ACC112 (cell line): ENCODE measurements around the gene LUZP2.

ENCODE experiments used
- H2AFZ ChIP-seq: fragments of 200-600 bp; sonication (generic); one replicate; pipeline ENCODE4 v1.6.0; 2017; ENCODE audit warnings: antibody characterized with exemption, low read length; ENCODE audit not compliant: unreplicated experiment
- H3K27ac ChIP-seq: fragments of 200-600 bp; sonication (generic); 2 replicates; pipeline ENCODE4 v1.5.1; 2014; ENCODE audit warnings: low read depth, mild to moderate bottlenecking, antibody characterized with exemption, low read length, moderate library complexity
- H3K27me3 ChIP-seq: fragments of 200-600 bp; sonication (generic); 2 replicates; pipeline ENCODE4 v1.6.1; 2014; ENCODE audit warnings: mild to moderate bottlenecking, antibody characterized with exemption, low read length, moderate library complexity, mixed read lengths; ENCODE audit not compliant: insufficient read depth
- H3K36me3 ChIP-seq: fragments of 200-600 bp; sonication (generic); 2 replicates; pipeline ENCODE4 v1.6.1; 2016; ENCODE audit warnings: mild to moderate bottlenecking, antibody characterized with exemption, low read length, moderate library complexity, mixed read lengths; ENCODE audit not compliant: insufficient read depth
- H3K4me1 ChIP-seq: fragments of 200-600 bp; sonication (generic); one replicate; pipeline ENCODE4 v1.6.1; 2016; ENCODE audit warnings: low read length, mixed read lengths; ENCODE audit not compliant: insufficient read depth, unreplicated experiment, control insufficient read depth
- H3K4me3 ChIP-seq: fragments of 200-600 bp; sonication (generic); 2 replicates; pipeline ENCODE4 v1.5.1; 2014; ENCODE audit warnings: mild to moderate bottlenecking, low read depth, low read length
- H3K79me2 ChIP-seq: fragments of 200-600 bp; sonication (generic); one replicate; pipeline ENCODE4 v1.6.0; 2016; ENCODE audit warnings: low read length; ENCODE audit not compliant: control insufficient read depth, unreplicated experiment, insufficient read depth

LUZP2 gene

GRCh38 chr11:24708616-24709015 is 211.8 kb downstream of the LUZP2 start:
- Histone ChIP-seq H3K36me3 (no peaks in the 10 kb centered on the region), H3K4me1 (no peaks in the 10 kb centered on the region), H2AFZ (no peak overlapping the region), H3K27me3 (no peaks in the 10 kb centered on the region), H3K27ac (no peak overlapping the region), H3K79me2 (no peaks in the 10 kb centered on the region), H3K4me3 (no peak overlapping the region)

GRCh38 chr11:24709928-24710565 is 213.2 kb downstream of the LUZP2 start:
- H3K36me3 ChIP-seq: no peaks in the 10 kb centered on the region
- H3K27me3 ChIP-seq: no peaks in the 10 kb centered on the region
- peak overlapping the region; percentile 67 for H3K4me3 ChIP-seq
- no peaks in the 10 kb centered on the region for H3K79me2 ChIP-seq
- H3K4me1 ChIP-seq: no peaks in the 10 kb centered on the region
- H2AFZ ChIP-seq: peak overlapping the region; percentile 82
- H3K27ac ChIP-seq: no peak overlapping the region

GRCh38 chr11:24714601-24715000 is 217.7 kb downstream of the LUZP2 start:
- Histone ChIP-seq H3K36me3 (no peaks in the 10 kb centered on the region), H3K4me3 (no peak overlapping the region), H3K4me1 (no peaks in the 10 kb centered on the region), H3K27me3 (no peaks in the 10 kb centered on the region), H3K27ac (no peak overlapping the region), H2AFZ (no peak overlapping the region), H3K79me2 (no peaks in the 10 kb centered on the region)

GRCh38 chr11:24716403-24716802 is 219.6 kb downstream of the LUZP2 start:
- H3K27me3 ChIP-seq: no peaks in the 10 kb centered on the region
- no peak overlapping the region for H3K27ac ChIP-seq
- no peaks in the 10 kb centered on the region for H3K36me3 ChIP-seq
- H2AFZ ChIP-seq: no peak overlapping the region
- H3K4me3 ChIP-seq: no peak overlapping the region
- H3K79me2 ChIP-seq: no peaks in the 10 kb centered on the region
- H3K4me1 ChIP-seq: no peaks in the 10 kb centered on the region

GRCh38 chr11:24723231-24723630 is 226.4 kb downstream of the LUZP2 start:
- H3K27ac ChIP-seq: no peak overlapping the region
- no peaks in the 10 kb centered on the region for H3K79me2 ChIP-seq
- H3K27me3 ChIP-seq: no peaks in the 10 kb centered on the region
- no peaks in the 10 kb centered on the region for H3K4me1 ChIP-seq
- H2AFZ ChIP-seq: no peak overlapping the region
- no peaks in the 10 kb centered on the region for H3K36me3 ChIP-seq
- no peak overlapping the region for H3K4me3 ChIP-seq

- H3K27me3 ChIP-seq: peaks cover 3% of the 10 kb centered on the region; the same call in 1 of the 2 replicates
- no peak overlapping the region for H2AFZ ChIP-seq
- H3K36me3 ChIP-seq: no peaks in the 10 kb centered on the region
- no peak overlapping the region for H3K27ac ChIP-seq
- no peaks in the 10 kb centered on the region for H3K4me1 ChIP-seq
- no peaks in the 10 kb centered on the region for H3K79me2 ChIP-seq
- no peak overlapping the region for H3K4me3 ChIP-seq
These were observed 234.7 kb downstream of the LUZP2 start for GRCh38 chr11:24731554-24731953.

GRCh38 chr11:24734742-24735237 is 237.9 kb downstream of the LUZP2 start:
- H3K27me3 ChIP-seq: peaks cover 3% of the 10 kb centered on the region; the same call in 1 of the 2 replicates
- no peaks in the 10 kb centered on the region for H3K79me2 ChIP-seq
- H3K4me3 ChIP-seq: no peak overlapping the region
- no peaks in the 10 kb centered on the region for H3K36me3 ChIP-seq
- no peaks in the 10 kb centered on the region for H3K4me1 ChIP-seq
- no peak overlapping the region for H2AFZ ChIP-seq
- no peak overlapping the region for H3K27ac ChIP-seq

GRCh38 chr11:24738972-24739371 is 242.1 kb downstream of the LUZP2 start:
- no peak overlapping the region for H2AFZ ChIP-seq
- H3K36me3 ChIP-seq: no peaks in the 10 kb centered on the region
- no peaks in the 10 kb centered on the region for H3K79me2 ChIP-seq
- H3K27me3 ChIP-seq: peaks cover 8% of the 10 kb centered on the region; the same call in 1 of the 2 replicates
- no peaks in the 10 kb centered on the region for H3K4me1 ChIP-seq
- no peak overlapping the region for H3K27ac ChIP-seq
- H3K4me3 ChIP-seq: no peak overlapping the region

GRCh38 chr11:24739637-24740036 is 242.8 kb downstream of the LUZP2 start:
- Histone ChIP-seq H3K4me3 (no peak overlapping the region), H3K27me3 (peaks cover 11% of the 10 kb centered on the region; the same call in 1 of the 2 replicates), H3K27ac (no peak overlapping the region), H3K36me3 (no peaks in the 10 kb centered on the region), H3K79me2 (no peaks in the 10 kb centered on the region), H2AFZ (no peak overlapping the region), H3K4me1 (no peaks in the 10 kb centered on the region)

- no peak overlapping the region for H2AFZ ChIP-seq
- H3K27me3 ChIP-seq: peaks cover 8% of the 10 kb centered on the region; the same call in 1 of the 2 replicates
- no peaks in the 10 kb centered on the region for H3K79me2 ChIP-seq
- H3K4me3 ChIP-seq: no peak overlapping the region
- no peak overlapping the region for H3K27ac ChIP-seq
- H3K36me3 ChIP-seq: no peaks in the 10 kb centered on the region
- H3K4me1 ChIP-seq: no peaks in the 10 kb centered on the region
These were observed 250.7 kb downstream of the LUZP2 start for GRCh38 chr11:24747275-24748251.
